ENCODE results near the gene ALDH3B1.

ALDH3B1 gene

DNA sequence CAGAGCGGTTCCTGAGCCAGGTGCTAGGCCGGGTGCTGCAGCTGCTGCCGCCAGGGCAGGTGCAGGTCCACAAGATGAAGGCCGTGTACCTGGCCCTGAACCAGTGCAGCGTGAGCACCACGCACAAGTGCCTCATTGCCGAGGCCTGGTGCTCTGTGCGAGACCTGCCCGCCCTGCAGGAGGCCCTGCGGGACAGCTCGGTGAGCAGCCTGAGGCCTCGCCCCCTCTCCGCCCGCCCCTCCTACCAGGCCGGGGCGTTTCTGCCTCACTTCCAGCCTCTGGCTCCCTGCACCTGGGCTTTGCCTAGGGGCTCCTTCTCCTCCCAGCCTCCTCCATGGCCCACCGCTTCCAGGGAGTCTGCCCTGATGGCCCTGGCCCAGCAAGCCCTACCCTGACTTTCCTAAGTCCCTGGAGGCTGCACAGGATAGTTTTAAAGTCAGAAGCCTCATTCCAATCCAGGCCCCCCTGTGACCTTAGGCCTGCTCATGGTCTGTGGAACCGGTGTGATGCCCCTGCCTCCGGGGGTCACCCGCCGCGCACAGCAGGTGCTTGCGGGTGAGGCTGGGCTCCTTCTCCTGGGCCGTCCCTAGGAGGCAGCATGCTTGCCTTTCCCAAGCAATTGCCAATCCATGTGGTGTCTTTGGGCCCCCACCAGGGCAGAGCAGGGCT, 34.2 kb downstream of the ALDH3B1 start:
- TF ChIP-seq, protein P1, sequence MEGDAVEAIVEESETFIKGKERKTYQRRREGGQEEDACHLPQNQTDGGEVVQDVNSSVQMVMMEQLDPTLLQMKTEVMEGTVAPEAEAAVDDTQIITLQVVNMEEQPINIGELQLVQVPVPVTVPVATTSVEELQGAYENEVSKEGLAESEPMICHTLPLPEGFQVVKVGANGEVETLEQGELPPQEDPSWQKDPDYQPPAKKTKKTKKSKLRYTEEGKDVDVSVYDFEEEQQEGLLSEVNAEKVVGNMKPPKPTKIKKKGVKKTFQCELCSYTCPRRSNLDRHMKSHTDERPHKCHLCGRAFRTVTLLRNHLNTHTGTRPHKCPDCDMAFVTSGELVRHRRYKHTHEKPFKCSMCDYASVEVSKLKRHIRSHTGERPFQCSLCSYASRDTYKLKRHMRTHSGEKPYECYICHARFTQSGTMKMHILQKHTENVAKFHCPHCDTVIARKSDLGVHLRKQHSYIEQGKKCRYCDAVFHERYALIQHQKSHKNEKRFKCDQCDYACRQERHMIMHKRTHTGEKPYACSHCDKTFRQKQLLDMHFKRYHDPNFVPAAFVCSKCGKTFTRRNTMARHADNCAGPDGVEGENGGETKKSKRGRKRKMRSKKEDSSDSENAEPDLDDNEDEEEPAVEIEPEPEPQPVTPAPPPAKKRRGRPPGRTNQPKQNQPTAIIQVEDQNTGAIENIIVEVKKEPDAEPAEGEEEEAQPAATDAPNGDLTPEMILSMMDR (IDR thresholded peaks at IDR 0.05): no peak
- TF ChIP-seq ZFX (IDR thresholded peaks at IDR 0.05; ENCODE audit: borderline replicate concordance): no peak
- no peak overlapping the region for H3K27ac ChIP-seq

DNA sequence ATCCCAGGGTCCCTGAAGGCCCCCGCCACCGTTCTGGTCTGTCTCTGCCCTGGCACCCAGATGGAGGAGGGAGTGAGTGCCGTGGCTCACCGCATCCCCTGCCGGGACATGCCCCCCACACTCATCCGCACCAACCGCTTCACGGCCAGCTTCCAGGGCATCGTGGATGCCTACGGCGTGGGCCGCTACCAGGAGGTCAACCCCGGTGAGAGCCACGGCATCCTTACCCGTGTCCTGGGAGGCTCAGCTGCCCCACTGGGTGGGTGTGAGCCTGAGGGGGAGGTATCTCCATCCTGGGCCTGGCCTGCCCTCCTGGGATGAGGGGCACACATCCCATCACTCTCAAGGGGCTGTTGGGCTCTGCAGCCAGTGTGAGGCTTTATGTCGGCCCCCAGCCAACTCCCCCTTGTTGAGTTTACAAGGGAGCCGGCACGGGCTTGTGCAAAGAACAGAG, 34.8 kb downstream of the ALDH3B1 start:
- no peak overlapping the region for H3K27ac ChIP-seq

GRCh38 chr11:68047437-68048290, 37.5 kb downstream of the ALDH3B1 start:
- TF ChIP-seq, protein P1 (IDR thresholded peaks at IDR 0.05): no peak
- no peak for TF ChIP-seq ZFX (IDR thresholded peaks at IDR 0.05; ENCODE audit: borderline replicate concordance)
- H3K27ac ChIP-seq: no peak overlapping the region

More for the DNA sequence above, 34.8 kb downstream of the ALDH3B1 start:
- TF ChIP-seq, protein P1 (IDR thresholded peaks at IDR 0.05): no peak
- no peak for TF ChIP-seq ZFX (IDR thresholded peaks at IDR 0.05; ENCODE audit: borderline replicate concordance)

DNA sequence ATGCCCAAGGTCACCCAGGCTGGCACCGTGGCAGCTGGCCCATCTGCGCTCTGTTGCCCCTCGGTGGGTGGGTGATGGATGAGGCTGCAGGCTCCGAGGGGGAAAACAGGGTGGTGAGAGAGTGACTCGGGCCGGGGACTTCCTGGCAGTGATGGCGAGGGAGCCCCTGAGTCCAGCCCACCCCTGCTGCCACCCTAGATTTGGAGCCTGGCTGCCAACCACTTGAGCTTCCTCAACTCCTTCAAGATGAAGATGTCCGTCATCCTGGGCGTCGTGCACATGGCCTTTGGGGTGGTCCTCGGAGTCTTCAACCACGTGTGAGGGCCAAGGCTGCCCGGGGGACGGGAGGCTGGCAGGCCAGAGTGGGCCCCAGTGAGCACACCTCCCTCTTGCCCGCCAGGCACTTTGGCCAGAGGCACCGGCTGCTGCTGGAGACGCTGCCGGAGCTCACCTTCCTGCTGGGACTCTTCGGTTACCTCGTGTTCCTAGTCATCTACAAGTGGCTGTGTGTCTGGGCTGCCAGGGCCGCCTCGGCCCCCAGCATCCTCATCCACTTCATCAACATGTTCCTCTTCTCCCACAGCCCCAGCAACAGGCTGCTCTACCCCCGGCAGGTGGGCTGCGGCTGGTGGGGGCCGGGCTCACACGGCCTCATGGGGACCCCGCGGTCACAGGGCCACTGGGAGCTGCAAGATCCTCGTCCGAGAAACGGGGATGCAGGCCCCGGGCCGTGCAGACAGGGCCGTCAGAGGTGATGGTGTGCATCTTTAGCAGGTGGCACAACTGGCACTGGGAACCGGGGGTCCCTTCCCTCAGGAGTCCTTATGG, 38.8 kb downstream of the ALDH3B1 start:
- no peak for TF ChIP-seq ZFX (IDR thresholded peaks at IDR 0.05; ENCODE audit: borderline replicate concordance)
- TF ChIP-seq, protein P1 (IDR thresholded peaks at IDR 0.05): no peak
- H3K27ac ChIP-seq: no peak overlapping the region

GRCh38 chr11:68049509-68050370, 39.6 kb downstream of the ALDH3B1 start:
- H3K27ac ChIP-seq: no peak overlapping the region
- no peak for TF ChIP-seq ZFX (IDR thresholded peaks at IDR 0.05; ENCODE audit: borderline replicate concordance)
- TF ChIP-seq, protein P1 (IDR thresholded peaks at IDR 0.05): no peak

GRCh38 chr11:68050371-68050841, 40.3 kb downstream of the ALDH3B1 start:
- no peak for TF ChIP-seq ZFX (IDR thresholded peaks at IDR 0.05; ENCODE audit: borderline replicate concordance)
- TF ChIP-seq, protein P1 (IDR thresholded peaks at IDR 0.05): no peak

More at GRCh38 chr11:68050371-68050841, 40.3 kb downstream of the ALDH3B1 start:
- H3K27ac ChIP-seq: no peak overlapping the region
